IPS-NIHi11 (cell line): ENCODE measurements around the gene SEC23B.
A peak's percentile ranks its signal among the peaks of the same experiment; 100 is the strongest.
"Not testable (repeated sequence)": the region's sequence is repeated elsewhere in the genome, so short reads cannot be mapped to it uniquely, and the experiment has no call there.

ENCODE experiments used
- DNase-seq: peaks from one replicate; pipeline ENCODE4 v3.0.0; 2012; ENCODE audit warnings: mixed read lengths, low spot score

Gene SEC23B

GRCh38 chr20:18526761-18527160 is 19.0 kb downstream of the SEC23B start:
- DNase-seq: not testable (repeated sequence)

- no peak for DNase-seq
These were observed 19.6 kb downstream of the SEC23B start for GRCh38 chr20:18527339-18527738.

- no peak for DNase-seq
These were observed 20.1 kb downstream of the SEC23B start for GRCh38 chr20:18527836-18528235.

GRCh38 chr20:18529041-18529440 is 21.3 kb downstream of the SEC23B start:
- no peak for DNase-seq

GRCh38 chr20:18532626-18533025 is 24.9 kb downstream of the SEC23B start:
- no peak for DNase-seq

GRCh38 chr20:18533491-18533890 is 25.8 kb downstream of the SEC23B start:
- DNase-seq: no peak

GRCh38 chr20:18533978-18534644 is 26.4 kb downstream of the SEC23B start:
- DNase-seq: no peak

- DNase-seq: no peak
These were observed 29.9 kb downstream of the SEC23B start for GRCh38 chr20:18537651-18538050.

GRCh38 chr20:18541741-18542140 is 34.0 kb downstream of the SEC23B start:
- DNase-seq: no peak

GRCh38 chr20:18543216-18543615 is 35.5 kb downstream of the SEC23B start:
- no peak for DNase-seq

GRCh38 chr20:18543932-18544331 is 36.2 kb downstream of the SEC23B start:
- DNase-seq: no peak

- no peak for DNase-seq
These were observed 37.8 kb downstream of the SEC23B start for GRCh38 chr20:18545566-18545965.

GRCh38 chr20:18548465-18548864 is 40.7 kb downstream of the SEC23B start:
- DNase-seq: no peak

- DNase-seq: no peak
These were observed 46.0 kb downstream of the SEC23B start for GRCh38 chr20:18553746-18554145.

GRCh38 chr20:18566892-18567738 is 59.4 kb downstream of the SEC23B start, which contains the start of gene SMIM26:
TSS of gene SMIM26 (plus strand) at chr20:18567432. CDS start at chr20:18567479, 47 bp downstream.
- peak; percentile 94 for DNase-seq

GRCh38 chr20:18567739-18568091 is 60.0 kb downstream of the SEC23B start:
- no peak for DNase-seq

GRCh38 chr20:18571009-18571408 is 63.3 kb downstream of the SEC23B start:
- DNase-seq: no peak

- no peak for DNase-seq
These were observed 63.8 kb downstream of the SEC23B start for GRCh38 chr20:18571578-18571977.

- no peak for DNase-seq
These were observed 70.2 kb downstream of the SEC23B start for GRCh38 chr20:18577942-18578341.

GRCh38 chr20:18578581-18578980 is 70.8 kb downstream of the SEC23B start:
- DNase-seq: no peak

GRCh38 chr20:18580012-18580411 is 72.3 kb downstream of the SEC23B start:
- DNase-seq: no peak

GRCh38 chr20:18585134-18585533 is 77.4 kb downstream of the SEC23B start:
- DNase-seq: peak; percentile 23
